GM21825 (cell line): ENCODE results near the gene KATNB1.
"Not testable (repeated sequence)": the region's sequence is repeated elsewhere in the genome, so short reads cannot be mapped to it uniquely, and the experiment has no call there.

Experiments used
- ATAC-seq: cut with Tn5 transposase; IDR thresholded peaks from one replicate; pipeline ENCODE4 v1.9.1; 2021; ENCODE audit warnings: mild to moderate bottlenecking, moderate library complexity; ENCODE audit not compliant: unreplicated experiment

The KATNB1 gene

GRCh38 chr16:57765160-57765728 is 29.7 kb downstream of the KATNB1 start:
- no peak for ATAC-seq

- no peak for ATAC-seq
Observed at GRCh38 chr16:57766714-57767348, 31.3 kb downstream of the KATNB1 start.

- ATAC-seq: no peak
Observed at GRCh38 chr16:57769541-57770145, 34.1 kb downstream of the KATNB1 start.

GRCh38 chr16:57770361-57770760 is 34.8 kb downstream of the KATNB1 start:
- no peak for ATAC-seq

GRCh38 chr16:57771141-57771785 is 35.7 kb downstream of the KATNB1 start:
- ATAC-seq: no peak

GRCh38 chr16:57773019-57773418 is 37.4 kb downstream of the KATNB1 start:
- ATAC-seq: no peak

GRCh38 chr16:57773655-57774295 is 38.2 kb downstream of the KATNB1 start:
- no peak for ATAC-seq

- ATAC-seq: no peak
Observed at GRCh38 chr16:57774705-57775285, 39.2 kb downstream of the KATNB1 start.

- ATAC-seq: no peak
Observed at GRCh38 chr16:57775661-57776469, 40.3 kb downstream of the KATNB1 start.

- no peak for ATAC-seq
Observed at GRCh38 chr16:57778658-57779057, 43.1 kb downstream of the KATNB1 start.

- not testable (repeated sequence) for ATAC-seq
Observed at GRCh38 chr16:57779836-57780235, 44.3 kb downstream of the KATNB1 start.

GRCh38 chr16:57781349-57781740 is 45.8 kb downstream of the KATNB1 start:
- no peak for ATAC-seq

- ATAC-seq: no peak
Observed at GRCh38 chr16:57781741-57782606, 46.4 kb downstream of the KATNB1 start.

GRCh38 chr16:57782607-57783055 is 47.1 kb downstream of the KATNB1 start:
- ATAC-seq: not testable (repeated sequence)

- ATAC-seq: no peak
Observed at GRCh38 chr16:57783116-57783515, 47.5 kb downstream of the KATNB1 start.

- no peak for ATAC-seq
Observed at GRCh38 chr16:57783883-57784282, 48.3 kb downstream of the KATNB1 start.

GRCh38 chr16:57784334-57784733 is 48.8 kb downstream of the KATNB1 start:
- no peak for ATAC-seq

- ATAC-seq: no peak
Observed at GRCh38 chr16:57785385-57785784, 49.8 kb downstream of the KATNB1 start.

GRCh38 chr16:57785924-57786323 is 50.4 kb downstream of the KATNB1 start:
- ATAC-seq: no peak
